Immature natural killer cell (primary cell): ENCODE measurements around the gene M1AP. TPM values are rescaled to one million over a fixed set of nuclear protein-coding genes. Genes with fewer than 3 reads are reported as not detected.

ENCODE experiments used
- DNase-seq, 3 donors: peaks; one replicate each; pipeline ENCODE4 v3.0.0; 2022; ENCODE audit warnings: mixed read lengths in 1 of 3
- H3K27ac Mint-ChIP-seq, 6 donors: one replicate each; pipeline ENCODE4 v1.8.0; 2020; ENCODE audit warnings: mixed read lengths in 6 of 6, mild to moderate bottlenecking in 5 of 6, inconsistent platforms in 4 of 6, moderate library complexity in 3 of 6
- H3K27me3 Mint-ChIP-seq, 3 donors: one replicate each; pipeline ENCODE4 v1.8.0; 2020 to 2021; ENCODE audit warnings: low read depth in 3 of 3, mild to moderate bottlenecking in 3 of 3, mixed read lengths in 3 of 3, moderate library complexity in 3 of 3, inconsistent platforms in 1 of 3
- H3K36me3 Mint-ChIP-seq, 3 donors: one replicate each; pipeline ENCODE4 v1.8.0; 2020; ENCODE audit warnings: mixed read lengths in 3 of 3, inconsistent platforms in 2 of 3, mild to moderate bottlenecking in 2 of 3
- H3K4me1 Mint-ChIP-seq, 2 donors: one replicate each; pipeline ENCODE4 v1.8.0; 2020; ENCODE audit warnings: inconsistent platforms in 2 of 2, mild to moderate bottlenecking in 2 of 2, mixed read lengths in 2 of 2, moderate library complexity in 1 of 2
- H3K4me3 Mint-ChIP-seq, 5 donors: one replicate each; pipeline ENCODE4 v1.8.0; 2020; ENCODE audit warnings: mild to moderate bottlenecking in 5 of 5, mixed read lengths in 5 of 5, inconsistent platforms in 3 of 5, moderate library complexity in 3 of 5
- H3K9me3 Mint-ChIP-seq, 6 donors: one replicate each; pipeline ENCODE4 v1.8.0; 2020; ENCODE audit warnings: mild to moderate bottlenecking in 6 of 6, mixed read lengths in 6 of 6, inconsistent platforms in 4 of 6, moderate library complexity in 3 of 6
- polyA plus RNA-seq, 3 donors: library from polyadenylated mRNA; unstranded; fragments of 300-500 nt; fragmentation: Illumina TruSeq; gene quantifications; one replicate each; pipeline ENCODE4 v1.2.3, GENCODE V29; 2021

Gene M1AP
- polyA plus RNA-seq, 3 donors from 2014 or later, result not detected

- H3K9me3 Mint-ChIP-seq, result no peaks in the 10 kb centered on the region
- DNase-seq, result no peak
- H3K36me3 Mint-ChIP-seq, result peaks cover 12 to 19% (median 19%) of the 10 kb centered on the region in 3 donors
- peaks cover 5 to 19% (median 11%) of the 10 kb centered on the region in 3 donors for H3K27me3 Mint-ChIP-seq
- H3K4me1 Mint-ChIP-seq, result peaks cover 19 to 25% of the 10 kb centered on the region in 2 donors
- H3K4me3 Mint-ChIP-seq, result no peak overlapping the region
- no peak overlapping the region for H3K27ac Mint-ChIP-seq
Observed at GRCh38 chr2:74524955-74525716, 123.0 kb downstream of the M1AP start.

DNA sequence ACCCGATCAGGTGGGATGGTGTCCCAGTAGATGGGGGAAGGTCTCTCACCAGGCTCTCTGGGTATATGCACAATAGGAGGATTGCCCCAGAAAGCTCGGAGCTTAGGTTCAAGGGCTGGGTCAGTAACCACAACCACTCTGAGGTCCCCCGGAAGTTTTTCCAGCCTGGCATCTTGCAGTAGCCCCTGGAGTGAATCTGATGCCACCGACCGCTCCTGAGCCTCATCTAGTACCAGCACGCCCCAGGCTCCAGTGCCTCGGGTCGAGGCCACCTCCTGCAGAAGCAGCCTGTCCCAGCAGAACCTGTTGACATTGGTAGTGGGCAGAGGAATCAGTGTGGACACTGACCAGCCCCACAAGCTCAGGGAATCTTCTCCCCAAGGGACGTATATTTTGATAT lies 124.1 kb downstream of the M1AP start:
- Mint-ChIP-seq H3K4me1 (peaks cover 17 to 20% of the 10 kb centered on the region in 2 donors), H3K9me3 (no peaks in the 10 kb centered on the region), H3K4me3 (no peak overlapping the region), H3K27ac (no peak overlapping the region), H3K36me3 (peaks cover 12 to 21% (median 19%) of the 10 kb centered on the region in 3 donors), H3K27me3 (peaks cover 4 to 15% (median 8%) of the 10 kb centered on the region in 3 donors)
- no peak for DNase-seq

DNA sequence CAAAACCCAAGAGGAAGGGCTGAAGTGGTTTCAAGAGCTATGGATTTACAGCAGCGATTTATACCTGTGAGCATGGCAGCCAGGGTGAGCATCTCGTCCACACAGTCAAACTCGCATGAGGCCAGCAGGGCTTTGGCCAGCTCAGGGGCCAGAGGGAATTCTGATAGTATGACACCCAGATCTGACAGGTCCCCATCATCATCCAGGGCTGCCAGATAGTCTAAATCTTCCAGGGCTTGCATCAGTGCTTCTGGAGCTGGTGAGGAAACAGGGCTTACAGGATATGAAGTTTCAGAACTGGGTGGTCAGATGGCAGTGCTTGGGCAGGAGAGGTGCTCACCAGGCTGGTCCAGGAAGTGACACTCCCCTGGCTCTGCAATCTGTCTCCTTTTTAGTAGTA lies 125.6 kb downstream of the M1AP start:
- no peak overlapping the region for H3K4me3 Mint-ChIP-seq
- no peaks in the 10 kb centered on the region for H3K9me3 Mint-ChIP-seq
- H3K36me3 Mint-ChIP-seq, result peaks cover 12 to 21% (median 14%) of the 10 kb centered on the region in 3 donors
- DNase-seq, result no peak
- no peak overlapping the region for H3K27ac Mint-ChIP-seq
- H3K27me3 Mint-ChIP-seq, result peaks cover 12 to 14% (median 14%) of the 10 kb centered on the region in 3 donors
- H3K4me1 Mint-ChIP-seq, result peaks cover 2 to 7% of the 10 kb centered on the region in 2 donors

- Mint-ChIP-seq H3K9me3 (peaks cover 0 to 4% (median 0%) of the 10 kb centered on the region in 6 donors), H3K27me3 (peaks cover 37 to 39% (median 38%) of the 10 kb centered on the region in 3 donors), H3K36me3 (peaks cover 0 to 6% (median 0%) of the 10 kb centered on the region in 3 donors), H3K4me1 (peaks cover 16 to 19% of the 10 kb centered on the region in 2 donors), H3K4me3 (peak overlapping the region; percentile 71 to 84 (median 73)), H3K27ac (no peak overlapping the region)
- DNase-seq, result no peak
Observed at GRCh38 chr2:74516650-74517049, 131.5 kb downstream of the M1AP start.

GRCh38 chr2:74515981-74516633 lies 132.0 kb downstream of the M1AP start:
- H3K9me3 Mint-ChIP-seq, result peaks cover 0 to 4% (median 0%) of the 10 kb centered on the region in 6 donors
- H3K4me3 Mint-ChIP-seq, result peak overlapping the region; percentile 71 to 84 (median 73)
- H3K27me3 Mint-ChIP-seq, result peaks cover 39 to 42% (median 39%) of the 10 kb centered on the region in 3 donors
- DNase-seq, result peak; percentile 62 to 71 (median 68)
- H3K4me1 Mint-ChIP-seq, result peaks cover 16 to 19% of the 10 kb centered on the region in 2 donors
- H3K27ac Mint-ChIP-seq, result no peak overlapping the region
- H3K36me3 Mint-ChIP-seq, result peaks cover 0 to 6% (median 0%) of the 10 kb centered on the region in 3 donors

GRCh38 chr2:74515271-74515980 lies 132.7 kb downstream of the M1AP start:
- H3K27me3 Mint-ChIP-seq, result peaks cover 40 to 42% (median 41%) of the 10 kb centered on the region in 3 donors
- no peak for DNase-seq
- peaks cover 0 to 4% (median 0%) of the 10 kb centered on the region in 6 donors for H3K9me3 Mint-ChIP-seq
- no peak overlapping the region for H3K27ac Mint-ChIP-seq
- peaks cover 16 to 19% of the 10 kb centered on the region in 2 donors for H3K4me1 Mint-ChIP-seq
- peaks cover 0 to 5% (median 0%) of the 10 kb centered on the region in 3 donors for H3K36me3 Mint-ChIP-seq
- peak overlapping the region; percentile 18 to 72 (median 69) for H3K4me3 Mint-ChIP-seq

- peaks cover 16 to 19% of the 10 kb centered on the region in 2 donors for H3K4me1 Mint-ChIP-seq
- peaks cover 38 to 42% (median 42%) of the 10 kb centered on the region in 3 donors for H3K27me3 Mint-ChIP-seq
- H3K9me3 Mint-ChIP-seq, result peaks cover 0 to 4% (median 0%) of the 10 kb centered on the region in 6 donors
- H3K27ac Mint-ChIP-seq, result no peak within 1 kb of the TSS
- no peak for DNase-seq
- H3K4me3 Mint-ChIP-seq, result peak within 1 kb of the TSS; percentile 18 to 72 (median 25)
- no peaks in the 10 kb centered on the region for H3K36me3 Mint-ChIP-seq
Observed at GRCh38 chr2:74514368-74515270, 133.5 kb downstream of the M1AP start, which contains the start of gene TLX2. Gene TLX2, plus strand, starts transcription at chr2:74514450. Its CDS starts 357 bp downstream, at chr2:74514807.

DNA sequence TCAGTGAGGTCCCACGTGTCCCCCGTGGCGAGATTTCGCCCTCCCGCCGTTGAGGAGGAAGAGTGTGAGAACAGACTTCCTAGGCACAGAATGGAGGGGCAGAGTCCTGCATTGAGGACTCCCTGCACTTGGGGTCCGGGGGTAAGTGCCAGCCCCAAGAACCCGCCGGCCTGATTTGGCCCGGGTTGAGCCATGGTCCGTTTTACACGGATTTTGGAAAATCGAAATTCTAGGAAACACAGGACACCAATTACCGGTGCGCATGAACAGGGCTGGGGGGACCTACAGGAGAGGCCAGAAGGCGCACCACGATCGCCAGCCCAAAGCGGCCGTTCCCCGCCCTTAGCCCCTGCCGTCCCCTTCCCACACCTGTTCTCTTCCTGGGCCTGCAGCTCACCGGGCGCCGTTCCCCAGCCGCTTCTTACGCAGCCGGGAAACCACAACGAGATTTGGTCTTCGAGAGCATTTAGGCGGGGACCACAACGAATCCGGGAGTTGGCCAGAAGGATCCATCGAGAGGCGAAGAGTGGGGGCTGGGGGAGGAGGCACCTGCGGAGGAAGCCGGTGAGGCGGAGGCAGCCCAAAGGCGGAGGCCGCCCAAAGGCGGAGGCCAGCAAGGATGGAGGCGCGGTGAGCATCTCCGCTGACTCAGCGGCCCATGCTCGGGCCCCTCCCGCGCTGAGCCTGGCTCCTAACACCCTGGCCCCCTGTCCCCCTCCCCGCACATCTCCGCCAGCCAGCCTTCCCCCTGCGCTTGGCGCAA lies 134.3 kb downstream of the M1AP start:
- Mint-ChIP-seq H3K36me3 (no peaks in the 10 kb centered on the region), H3K27ac (no peak overlapping the region), H3K4me1 (peaks cover 16 to 19% of the 10 kb centered on the region in 2 donors), H3K27me3 (peaks cover 32 to 42% (median 42%) of the 10 kb centered on the region in 3 donors), H3K4me3 (peak overlapping the region in 2 of 5 donors; percentile 21 to 30), H3K9me3 (peaks cover 0 to 4% (median 0%) of the 10 kb centered on the region in 6 donors)
- no peak for DNase-seq

- H3K27me3 Mint-ChIP-seq, result peaks cover 29 to 45% (median 35%) of the 10 kb centered on the region in 3 donors
Observed at GRCh38 chr2:74512744-74513604, 135.2 kb downstream of the M1AP start.

DNA sequence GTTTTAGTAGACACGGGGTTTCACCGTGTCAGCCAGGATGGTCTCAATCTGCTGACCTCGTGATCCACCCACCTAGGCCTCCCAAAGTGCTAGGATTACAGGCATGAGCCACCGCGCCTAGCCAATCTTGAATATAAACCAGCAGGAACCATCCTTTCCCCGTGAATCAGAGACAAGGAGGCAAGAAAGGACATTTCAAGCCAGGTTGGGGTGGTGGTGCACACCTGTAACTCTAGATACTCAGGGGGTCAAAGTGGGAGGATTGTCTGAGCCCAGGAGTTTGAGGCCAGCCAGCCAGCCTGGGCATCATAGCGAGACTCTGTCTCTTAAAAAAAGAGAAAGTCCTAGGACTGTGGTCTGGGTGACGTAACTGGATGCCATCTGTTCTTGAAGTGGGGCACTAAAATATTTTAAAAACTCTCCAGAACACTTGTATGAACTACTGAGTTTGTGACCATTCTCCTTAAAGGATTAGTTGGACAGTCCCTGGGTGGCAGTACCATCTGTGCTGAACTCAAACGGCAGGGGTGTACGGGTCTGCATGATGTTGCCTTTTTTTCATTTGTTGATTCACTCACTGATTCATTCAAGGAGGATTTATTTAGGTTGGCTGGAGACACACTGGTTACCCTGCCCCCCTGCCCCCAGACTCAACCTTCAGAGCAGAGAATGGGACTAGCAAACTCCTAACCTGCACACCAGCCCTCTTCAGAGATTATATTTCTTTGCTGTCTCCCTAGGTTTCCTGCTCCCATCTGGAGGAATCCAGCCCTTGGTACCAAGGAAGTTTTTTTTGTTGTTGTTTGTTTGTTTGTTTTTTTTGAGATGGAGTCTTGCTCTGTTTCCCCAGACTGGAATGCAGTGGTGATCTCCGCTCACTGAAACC lies 136.8 kb downstream of the M1AP start:
- no peak overlapping the region for H3K4me3 Mint-ChIP-seq
- H3K27ac Mint-ChIP-seq, result no peak overlapping the region
- H3K36me3 Mint-ChIP-seq, result peaks cover 3 to 5% (median 4%) of the 10 kb centered on the region in 3 donors
- peaks cover 0 to 2% (median 0%) of the 10 kb centered on the region in 6 donors for H3K9me3 Mint-ChIP-seq
- H3K4me1 Mint-ChIP-seq, result peaks cover 34 to 37% of the 10 kb centered on the region in 2 donors
- no peak for DNase-seq
- peaks cover 29 to 47% (median 29%) of the 10 kb centered on the region in 3 donors for H3K27me3 Mint-ChIP-seq

More at GRCh38 chr2:74512744-74513604, 135.2 kb downstream of the M1AP start:
- DNase-seq, result no peak
- Mint-ChIP-seq H3K36me3 (no peaks in the 10 kb centered on the region), H3K4me3 (peak overlapping the region in 1 of 5 donors; percentile 23), H3K27ac (no peak overlapping the region), H3K4me1 (peaks cover 24 to 27% of the 10 kb centered on the region in 2 donors), H3K9me3 (peaks cover 0 to 4% (median 0%) of the 10 kb centered on the region in 6 donors)
